Measurements from ENCODE around the gene ARMC9. TPM values are rescaled to one million over a fixed set of nuclear protein-coding genes. Genes with fewer than 3 reads are reported as not detected.
A peak's percentile ranks its signal among the peaks of the same experiment; 100 is the strongest.

The ARMC9 gene
- total and polyA plus RNA-seq, 2 of the 13 experiments (the other 11 are each of a cell fraction or from before 2014, with no cell fraction given): 9.1 to 12.8 TPM

- TF ChIP-seq ZHX2 (IDR thresholded peaks at IDR 0.05; ENCODE audit: low read depth) (no peak), ZHX2 (CRISPR knock-in tag; IDR thresholded peaks at IDR 0.05; ENCODE audit: borderline replicate concordance) (no peak), ARNT2 (CRISPR knock-in tag; IDR thresholded peaks at IDR 0.05; ENCODE audit: low read depth) (0 out of 2 replicates have a peak, but pooled peaks have one; percentile 5), PCBP1 (IDR thresholded peaks at IDR 0.05; ENCODE audit: borderline replicate concordance, low read depth, low read length) (no peak), STAG1 (CRISPR knock-in tag; IDR thresholded peaks at IDR 0.05) (peak; percentile 63), GTF3A (CRISPR knock-in tag; conservative IDR thresholded peaks at IDR 0.05) (no peak), MEIS1 (CRISPR knock-in tag; IDR thresholded peaks at IDR 0.05; ENCODE audit: borderline replicate concordance) (no peak), ZNF737 (CRISPR knock-in tag; IDR thresholded peaks at IDR 0.05; ENCODE audit: borderline replicate concordance) (0 out of 2 replicates have a peak, but pooled peaks have one; percentile 33), ZNF773 (CRISPR knock-in tag; IDR thresholded peaks at IDR 0.05; ENCODE audit: borderline replicate concordance) (no peak), MAX (IDR thresholded peaks at IDR 0.05) (0 out of 2 replicates have a peak, but pooled peaks have one; percentile 25), ZFP91 (CRISPR knock-in tag; IDR thresholded peaks at IDR 0.05; ENCODE audit: borderline replicate concordance) (peak; percentile 41; the same call in 1 of the 2 replicates), ZNF142 (CRISPR knock-in tag; IDR thresholded peaks at IDR 0.05) (no peak), RAD21 (CRISPR knock-in tag; IDR thresholded peaks at IDR 0.05) (peak; percentile 12; the same call in 1 of the 2 replicates)
These were observed 196.0 kb downstream of the ARMC9 start (continued) for GRCh38 chr2:231394211-231395141.

All from HepG2 (cell line).